ENCODE results near the gene XPNPEP2. TPM values are rescaled to one million over a fixed set of nuclear protein-coding genes. Genes with fewer than 3 reads are reported as not detected.

XPNPEP2 gene
- total RNA-seq, 1 donor from 2014 or later, result 4.0 TPM

- TF ChIP-seq CTCF (IDR thresholded peaks at IDR 0.05; ENCODE audit: unreplicated experiment), result no peak
- H3K9me3 Mint-ChIP-seq, result peaks cover 4% of the 10 kb centered on the region
- no peak overlapping the region for H3K27ac Mint-ChIP-seq
- DNase-seq (ENCODE audit: low spot score in 2 of 2, unreplicated experiment in 2 of 2), result no peak
- no peaks in the 10 kb centered on the region for H3K4me1 Mint-ChIP-seq
- H3K27me3 Mint-ChIP-seq (ENCODE audit: low read depth), result no peaks in the 10 kb centered on the region
- H3K4me3 Mint-ChIP-seq, result no peak overlapping the region
- no peaks in the 10 kb centered on the region for H3K36me3 Mint-ChIP-seq
These were observed 52.0 kb downstream of the XPNPEP2 start for GRCh38 chrX:129790808-129791207.

- TF ChIP-seq CTCF (IDR thresholded peaks at IDR 0.05; ENCODE audit: unreplicated experiment), result no peak
- no peaks in the 10 kb centered on the region for H3K4me1 Mint-ChIP-seq
- no peaks in the 10 kb centered on the region for H3K36me3 Mint-ChIP-seq
- no peak overlapping the region for H3K4me3 Mint-ChIP-seq
- no peak overlapping the region for H3K27ac Mint-ChIP-seq
- H3K27me3 Mint-ChIP-seq (ENCODE audit: low read depth), result no peaks in the 10 kb centered on the region
- peaks cover 4% of the 10 kb centered on the region for H3K9me3 Mint-ChIP-seq
- no peak for DNase-seq (ENCODE audit: low spot score in 2 of 2, unreplicated experiment in 2 of 2)
These were observed 52.6 kb downstream of the XPNPEP2 start for GRCh38 chrX:129791336-129791735.

GRCh38 chrX:129791961-129792570 lies 53.3 kb downstream of the XPNPEP2 start:
- Mint-ChIP-seq H3K9me3 (peaks cover 4% of the 10 kb centered on the region), H3K27ac (no peak overlapping the region), H3K4me1 (no peaks in the 10 kb centered on the region), H3K4me3 (no peak overlapping the region), H3K36me3 (no peaks in the 10 kb centered on the region), H3K27me3 (ENCODE audit: low read depth) (no peaks in the 10 kb centered on the region)
- TF ChIP-seq CTCF (IDR thresholded peaks at IDR 0.05; ENCODE audit: unreplicated experiment), result no peak
- no peak for DNase-seq (ENCODE audit: low spot score in 2 of 2, unreplicated experiment in 2 of 2)

GRCh38 chrX:129792586-129793291 lies 54.0 kb downstream of the XPNPEP2 start:
- H3K4me3 Mint-ChIP-seq, result no peak overlapping the region
- H3K9me3 Mint-ChIP-seq, result peaks cover 4% of the 10 kb centered on the region
- H3K27me3 Mint-ChIP-seq (ENCODE audit: low read depth), result no peaks in the 10 kb centered on the region
- no peaks in the 10 kb centered on the region for H3K4me1 Mint-ChIP-seq
- H3K36me3 Mint-ChIP-seq, result no peaks in the 10 kb centered on the region
- no peak for TF ChIP-seq CTCF (IDR thresholded peaks at IDR 0.05; ENCODE audit: unreplicated experiment)
- no peak overlapping the region for H3K27ac Mint-ChIP-seq
- DNase-seq (ENCODE audit: low spot score in 2 of 2, unreplicated experiment in 2 of 2), result no peak

- peaks cover 4% of the 10 kb centered on the region for H3K36me3 Mint-ChIP-seq
- H3K27me3 Mint-ChIP-seq (ENCODE audit: low read depth), result no peaks in the 10 kb centered on the region
- DNase-seq (ENCODE audit: low spot score in 2 of 2, unreplicated experiment in 2 of 2), result no peak
- no peaks in the 10 kb centered on the region for H3K4me1 Mint-ChIP-seq
- TF ChIP-seq CTCF (IDR thresholded peaks at IDR 0.05; ENCODE audit: unreplicated experiment), result no peak
- no peak overlapping the region for H3K27ac Mint-ChIP-seq
- no peak overlapping the region for H3K4me3 Mint-ChIP-seq
- no peaks in the 10 kb centered on the region for H3K9me3 Mint-ChIP-seq
These were observed 54.9 kb downstream of the XPNPEP2 start for GRCh38 chrX:129793604-129794191.
